ENCODE results near the gene OGDH.

Gene OGDH

DNA sequence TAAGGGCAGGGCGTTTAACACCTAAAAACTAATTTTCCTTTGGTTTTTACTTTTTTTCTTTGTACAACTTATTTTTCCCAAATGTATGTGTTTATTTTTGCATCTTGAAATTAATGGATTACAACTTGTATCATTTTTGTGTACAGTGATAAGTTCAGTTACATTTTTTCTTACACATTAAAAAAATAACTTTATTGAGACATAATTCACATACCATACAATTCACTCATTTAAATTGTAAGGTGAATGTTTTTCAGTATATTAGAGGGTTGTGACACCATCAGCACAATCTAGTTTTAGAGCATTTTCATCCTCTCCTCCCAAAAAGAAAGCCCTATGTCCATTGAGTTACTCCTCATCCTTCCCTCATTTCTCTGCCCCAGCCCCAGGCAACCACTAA, 11.6 kb downstream of the OGDH start:
- no peak for DNase-seq (ENCODE audit: low spot score)

DNA sequence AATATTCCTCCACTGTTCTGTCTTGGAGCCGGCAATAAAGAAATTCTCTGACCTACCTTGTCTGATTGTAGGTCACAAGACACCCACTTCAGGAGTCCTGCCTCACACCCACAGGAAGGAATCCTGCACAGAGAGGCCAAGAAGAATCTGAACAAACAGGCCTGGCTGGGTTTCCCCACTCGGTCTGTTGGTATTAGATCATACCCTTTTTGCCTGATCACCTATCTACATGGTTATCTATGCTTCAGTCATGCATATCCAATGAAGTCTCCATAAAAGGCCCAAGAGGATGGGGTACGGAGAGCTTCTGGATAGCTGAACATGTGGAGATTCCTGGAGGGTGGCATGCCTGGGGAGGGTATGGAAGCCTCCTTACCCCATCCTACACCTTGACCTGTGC, 12.3 kb downstream of the OGDH start:
- no peak for DNase-seq (ENCODE audit: low spot score)

DNA sequence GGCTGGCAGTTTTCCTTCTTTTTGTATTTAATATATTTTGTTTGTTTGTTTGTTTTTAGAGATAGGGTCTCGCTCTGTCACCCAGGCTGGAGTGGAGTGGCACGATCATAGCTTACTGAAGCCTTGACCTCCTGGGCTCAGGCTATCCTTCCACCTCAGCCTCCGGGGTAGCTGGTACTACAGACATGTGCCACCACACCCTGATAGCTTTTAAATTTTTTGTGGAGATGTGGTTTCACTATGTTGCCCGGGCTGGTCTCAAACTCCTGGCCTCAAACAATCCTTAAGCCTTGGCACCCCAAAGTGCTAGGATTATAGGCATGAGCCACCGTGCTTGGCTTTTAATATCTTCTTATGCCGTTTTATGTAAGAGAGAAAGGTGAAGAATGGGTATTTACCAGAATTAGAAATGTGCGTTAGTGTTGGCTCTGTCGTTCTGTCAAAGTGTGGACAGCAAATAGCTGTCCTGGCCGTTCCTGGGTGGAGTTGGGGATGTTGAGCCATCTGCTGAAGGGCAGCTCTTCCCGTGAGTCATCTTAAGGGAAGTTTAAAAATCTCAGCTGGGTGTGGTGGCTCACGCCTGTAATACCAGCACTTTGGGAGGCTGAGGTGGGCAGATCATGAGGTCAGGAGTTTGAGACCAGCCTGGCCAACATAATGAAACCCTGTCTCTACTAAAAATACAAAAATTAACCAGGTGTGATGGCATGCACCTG, 14.8 kb downstream of the OGDH start:
- DNase-seq (ENCODE audit: low spot score): no peak

DNA sequence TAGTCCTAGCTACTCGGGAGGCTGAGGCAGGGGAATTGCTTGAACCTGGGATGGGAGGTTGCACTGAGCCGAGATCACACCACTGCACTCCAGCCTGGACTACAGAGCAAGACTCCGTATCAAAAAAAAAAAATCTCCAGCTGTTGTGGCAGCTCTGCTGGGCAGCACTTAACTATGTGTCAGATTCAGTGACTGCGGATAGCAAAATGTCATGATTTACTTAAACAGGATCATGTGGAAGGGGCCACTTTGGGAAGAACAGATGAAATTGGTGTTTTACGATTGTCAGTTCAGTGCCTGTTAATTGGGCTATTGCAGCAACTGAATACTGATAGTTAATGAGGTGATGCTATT, 15.3 kb downstream of the OGDH start:
- DNase-seq (ENCODE audit: low spot score): no peak

DNA sequence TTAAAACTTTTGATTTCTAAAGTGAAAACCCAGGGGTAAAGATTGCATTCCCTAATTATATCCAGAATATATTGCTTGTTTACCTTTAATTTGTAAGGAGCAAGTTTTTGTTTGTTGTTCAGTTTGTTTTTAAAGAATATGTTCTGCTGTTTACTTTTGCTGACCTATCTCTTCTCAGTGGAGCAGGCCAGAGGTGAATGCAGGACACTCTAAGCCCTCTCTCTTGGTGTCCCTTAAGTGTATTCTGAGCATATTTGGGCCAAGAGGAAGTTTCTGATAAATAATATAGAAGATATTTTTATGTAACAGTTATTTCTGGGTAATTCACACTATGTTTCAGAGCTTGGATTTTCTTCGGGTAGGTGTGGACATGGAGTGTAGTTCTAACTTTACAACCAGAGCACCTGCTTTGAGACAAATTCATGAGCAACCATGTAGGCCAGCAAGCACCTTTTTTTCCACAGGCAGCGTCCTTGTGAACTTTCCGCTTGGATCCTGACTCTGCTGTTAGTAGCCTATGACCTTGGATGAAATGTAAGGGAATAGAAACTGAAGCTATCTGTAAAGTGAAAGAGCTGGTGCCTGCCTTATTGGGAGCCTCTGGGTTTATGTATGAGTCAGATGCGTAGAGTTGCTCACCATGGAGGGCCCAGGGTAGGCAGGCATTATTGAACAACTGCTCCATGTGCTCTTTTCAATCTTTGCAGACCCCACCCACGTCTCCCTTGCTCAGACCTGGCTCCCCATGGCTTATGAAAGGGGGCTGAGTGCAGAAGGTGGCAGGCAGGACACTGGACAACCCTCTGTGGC, 16.1 kb downstream of the OGDH start:
- DNase-seq (ENCODE audit: low spot score): no peak

DNA sequence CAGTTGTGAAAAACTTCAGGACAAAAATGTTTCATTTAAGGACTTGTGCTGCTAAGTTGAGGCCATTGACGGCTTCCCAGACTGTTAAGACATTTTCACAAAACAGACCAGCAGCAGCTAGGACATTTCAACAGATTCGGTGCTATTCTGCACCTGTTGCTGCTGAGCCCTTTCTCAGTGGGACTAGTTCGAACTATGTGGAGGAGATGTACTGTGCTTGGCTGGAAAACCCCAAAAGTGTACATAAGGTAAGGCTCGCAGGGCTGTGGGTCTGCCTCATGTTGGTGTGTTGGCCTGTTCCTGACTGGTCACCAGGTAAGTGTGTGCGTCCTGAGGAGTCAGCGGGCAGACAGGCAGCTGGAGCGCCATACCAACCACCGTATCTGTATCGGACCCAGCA, 17.9 kb downstream of the OGDH start:
- no peak for DNase-seq (ENCODE audit: low spot score)

DNA sequence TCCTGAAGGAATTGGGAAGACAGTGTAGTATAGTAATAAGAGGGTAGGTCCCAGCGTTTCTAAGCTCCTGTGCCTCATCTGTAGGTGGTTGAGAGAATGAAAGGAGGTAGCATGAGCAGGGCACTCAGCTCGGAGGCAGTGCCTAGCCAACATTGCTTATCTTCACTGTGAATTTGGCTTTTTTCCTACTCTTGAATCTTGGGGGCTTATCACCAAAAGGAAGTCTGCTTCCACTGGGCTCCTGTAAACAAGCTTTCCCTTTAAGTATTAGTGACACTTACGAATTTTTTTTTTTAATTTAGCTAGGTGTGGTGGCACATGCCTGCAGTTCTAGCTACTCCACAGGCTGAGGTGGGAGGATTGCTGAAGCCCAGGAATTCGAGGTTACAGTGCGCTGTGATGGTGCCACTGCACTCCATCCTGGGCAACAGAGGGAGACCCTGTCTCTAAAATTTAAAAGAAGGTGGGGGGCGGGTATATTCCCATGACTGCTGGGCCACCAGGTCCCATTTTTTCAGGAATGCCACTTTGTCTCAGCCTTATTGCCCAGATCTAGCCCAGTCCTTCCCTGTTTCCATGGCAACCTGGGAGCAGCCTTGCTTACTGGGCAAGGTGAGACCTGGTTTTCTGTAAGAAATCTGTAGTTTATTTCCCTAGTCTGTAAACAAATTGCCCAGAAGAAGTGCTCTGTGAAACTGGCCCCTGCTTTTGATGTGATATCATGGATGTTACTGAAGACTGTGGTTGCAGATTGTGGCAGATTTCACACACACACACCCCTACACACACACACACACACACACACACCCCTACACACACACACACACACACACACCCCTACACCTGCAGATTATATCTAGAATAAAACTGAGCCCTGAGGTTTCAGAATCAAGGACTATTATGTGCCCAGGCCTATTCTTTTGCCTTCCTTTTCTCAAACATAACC, 19.4 kb downstream of the OGDH start:
- no peak for DNase-seq (ENCODE audit: low spot score)

DNA sequence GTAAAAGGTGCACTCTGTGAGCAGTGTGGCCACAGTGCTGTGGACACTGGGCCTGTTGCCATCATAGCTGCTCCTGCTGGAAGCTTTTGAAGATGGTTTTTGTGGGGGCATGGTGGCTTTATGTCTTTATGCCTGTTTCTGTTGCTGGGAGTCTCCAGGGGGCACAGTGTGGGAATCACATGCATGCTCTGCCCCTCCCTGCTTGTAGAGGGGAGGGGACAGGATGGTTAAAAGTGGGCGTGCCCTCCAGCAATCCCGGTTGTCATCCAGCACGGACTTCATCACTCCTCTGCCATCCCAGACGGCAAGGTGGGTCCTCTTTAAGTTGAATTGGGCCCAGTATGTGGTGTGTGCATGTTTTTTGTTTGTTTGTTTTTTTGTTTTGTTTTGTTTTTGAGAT, 20.2 kb downstream of the OGDH start:
- DNase-seq (ENCODE audit: low spot score): no peak

DNA sequence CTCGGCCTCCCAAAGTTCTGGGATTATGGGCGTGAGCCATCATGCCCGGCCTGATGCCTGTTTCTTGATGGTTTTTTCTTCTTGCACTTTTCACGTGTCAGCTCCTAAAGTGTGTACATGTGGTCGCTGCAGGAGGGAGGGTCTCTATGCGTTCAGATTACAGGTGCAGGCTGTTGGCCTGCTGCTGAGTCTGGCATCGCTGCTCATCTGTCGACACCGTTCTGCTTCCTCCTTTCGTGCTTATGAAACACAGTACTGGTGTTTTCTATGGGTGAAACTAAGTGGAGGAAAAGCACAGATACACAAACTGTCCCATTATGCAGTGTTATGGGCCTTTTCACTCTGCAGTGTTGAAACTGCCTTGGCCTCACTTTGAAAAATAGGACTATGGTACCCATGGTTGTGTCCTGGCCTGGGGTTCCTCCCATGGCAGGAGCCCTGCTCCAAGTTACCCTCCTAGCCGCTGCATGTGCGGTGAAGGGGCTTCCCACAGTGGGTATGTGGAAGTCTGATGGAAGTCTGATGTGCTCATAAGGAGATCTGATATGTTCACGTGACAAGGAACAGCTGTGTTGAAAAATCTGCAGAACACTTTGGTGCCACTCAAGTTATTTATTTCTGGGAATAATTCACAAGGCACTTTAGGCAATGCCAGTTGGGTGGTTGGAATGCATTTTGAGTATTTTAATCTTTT, 23.5 kb downstream of the OGDH start:
- DNase-seq (ENCODE audit: low spot score): no peak

DNA sequence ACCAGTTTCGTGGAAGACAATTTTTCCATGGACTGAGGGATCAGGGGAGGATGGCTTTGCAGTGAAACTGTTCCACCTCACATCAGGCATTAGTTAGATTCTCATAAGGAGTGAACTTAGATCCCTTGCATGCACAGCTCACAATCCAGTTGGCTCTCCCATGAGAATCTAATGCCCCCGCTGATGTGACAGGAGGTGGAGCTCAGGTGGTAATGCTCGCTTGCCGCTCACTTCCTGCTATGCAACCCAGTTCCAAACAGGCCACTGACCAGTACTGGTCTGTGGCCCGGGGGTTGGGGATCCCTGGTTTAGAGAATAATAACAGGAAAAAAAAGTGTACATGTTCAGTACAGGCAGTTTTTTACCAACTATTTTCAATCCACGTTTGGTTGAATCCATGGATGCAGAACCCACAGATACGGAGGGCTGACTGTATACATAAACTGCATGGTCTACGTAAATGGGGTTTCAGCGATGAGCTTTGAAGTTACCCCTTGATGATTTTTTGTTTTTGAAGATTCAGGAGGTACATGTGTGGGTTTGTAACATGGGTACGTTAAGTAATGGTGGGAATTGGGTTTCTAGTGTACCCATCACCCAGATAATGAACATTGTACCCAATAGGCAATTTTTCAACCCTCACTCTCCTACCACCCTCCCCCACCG, 24.5 kb downstream of the OGDH start:
- no peak for DNase-seq (ENCODE audit: low spot score)

DNA sequence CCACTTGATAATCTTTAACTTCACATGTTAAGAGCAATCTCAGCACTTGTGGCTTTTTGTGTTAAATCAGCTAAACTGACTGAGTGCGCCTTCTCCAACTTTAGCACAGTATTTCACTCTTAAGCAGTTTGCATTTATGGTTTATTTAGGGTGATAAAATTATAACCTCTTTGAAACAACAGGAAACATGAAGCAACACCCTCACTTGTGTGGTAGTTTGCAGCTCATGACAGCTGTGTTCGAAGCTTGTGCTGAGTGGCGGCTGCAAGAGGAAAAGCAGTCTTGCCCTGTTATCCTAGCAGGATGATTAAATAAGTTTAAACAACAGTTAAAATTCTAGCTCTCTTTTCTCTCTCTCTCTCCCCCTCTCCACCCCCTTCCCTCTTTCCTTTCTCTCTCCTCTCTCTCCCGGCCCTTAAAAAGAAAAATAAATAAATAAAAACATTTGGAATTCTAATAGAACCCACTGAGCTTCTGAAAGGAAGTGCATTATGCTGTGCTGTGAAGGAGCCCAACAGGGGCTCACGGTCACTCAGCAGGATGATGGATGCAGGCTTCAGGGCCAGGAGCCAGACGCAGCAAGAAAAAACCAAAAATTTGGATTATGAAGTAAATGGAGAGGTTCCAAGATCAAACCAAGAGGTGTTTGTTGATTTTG, 25.2 kb downstream of the OGDH start:
- no peak for DNase-seq (ENCODE audit: low spot score)

DNA sequence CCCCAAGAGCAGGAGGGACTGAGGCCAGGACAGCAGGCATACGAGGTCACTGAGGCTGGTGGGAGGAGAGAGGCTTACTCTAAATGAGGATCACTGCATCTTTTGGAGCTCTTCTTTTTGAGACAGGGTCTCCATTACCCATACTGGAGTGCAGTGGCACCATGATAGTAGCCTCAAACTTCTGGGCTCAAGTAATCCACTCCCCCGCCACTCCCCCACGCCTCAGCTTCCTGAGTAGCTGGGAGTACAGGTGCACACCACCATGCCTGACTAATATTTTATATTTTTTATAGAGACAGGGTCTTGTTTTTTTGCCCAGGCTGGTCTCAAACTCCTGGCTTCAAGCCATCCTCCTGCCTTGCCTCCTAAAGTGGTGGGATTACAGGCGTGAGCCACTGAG, 25.8 kb downstream of the OGDH start:
- no peak for DNase-seq (ENCODE audit: low spot score)

DNA sequence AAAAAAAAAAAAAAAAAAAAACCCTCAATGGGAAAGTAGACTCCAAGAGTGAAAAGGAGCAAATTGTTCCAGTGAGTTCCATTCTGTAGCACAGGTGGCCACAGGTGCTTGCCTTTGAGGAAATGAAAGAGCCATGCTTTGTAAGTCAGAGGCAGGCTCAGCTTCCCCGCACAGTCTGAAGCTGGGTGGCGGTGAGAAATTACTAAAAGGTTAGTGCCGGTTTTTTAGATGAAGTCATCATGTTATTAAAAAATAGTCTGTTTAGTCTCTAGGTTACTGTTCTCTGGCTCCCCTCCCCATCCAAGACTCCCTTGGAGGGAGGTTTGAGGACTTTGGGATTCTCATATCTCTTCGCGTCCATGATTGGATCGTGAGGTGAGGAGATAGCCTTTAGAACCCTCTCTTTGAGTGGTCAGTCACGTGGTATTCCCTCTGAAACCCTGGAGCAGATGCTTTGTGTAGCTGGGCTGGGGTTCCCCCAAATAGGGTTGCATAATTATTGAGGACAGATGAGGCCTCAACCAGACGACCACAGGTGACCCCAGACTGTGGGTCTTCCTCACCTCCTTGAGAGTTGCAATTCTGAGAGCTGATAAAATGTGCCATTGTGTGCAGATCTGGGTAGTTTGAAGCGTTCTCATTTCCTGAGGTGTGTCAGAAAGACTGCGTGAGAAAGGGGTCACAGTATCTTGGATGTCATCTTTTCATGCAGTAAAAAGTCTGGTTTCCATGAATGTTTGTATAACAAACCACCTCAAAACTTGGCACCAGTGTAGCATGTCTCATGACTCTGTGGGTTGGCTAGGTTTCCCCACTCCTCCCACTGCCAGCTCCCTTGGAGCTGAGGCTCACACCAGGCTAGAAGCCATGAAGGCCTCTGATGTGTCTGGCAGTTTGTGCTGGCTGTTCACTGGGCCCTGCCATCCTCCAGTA, 27.1 kb downstream of the OGDH start:
- peak; percentile 45 for DNase-seq (ENCODE audit: low spot score)

DNA sequence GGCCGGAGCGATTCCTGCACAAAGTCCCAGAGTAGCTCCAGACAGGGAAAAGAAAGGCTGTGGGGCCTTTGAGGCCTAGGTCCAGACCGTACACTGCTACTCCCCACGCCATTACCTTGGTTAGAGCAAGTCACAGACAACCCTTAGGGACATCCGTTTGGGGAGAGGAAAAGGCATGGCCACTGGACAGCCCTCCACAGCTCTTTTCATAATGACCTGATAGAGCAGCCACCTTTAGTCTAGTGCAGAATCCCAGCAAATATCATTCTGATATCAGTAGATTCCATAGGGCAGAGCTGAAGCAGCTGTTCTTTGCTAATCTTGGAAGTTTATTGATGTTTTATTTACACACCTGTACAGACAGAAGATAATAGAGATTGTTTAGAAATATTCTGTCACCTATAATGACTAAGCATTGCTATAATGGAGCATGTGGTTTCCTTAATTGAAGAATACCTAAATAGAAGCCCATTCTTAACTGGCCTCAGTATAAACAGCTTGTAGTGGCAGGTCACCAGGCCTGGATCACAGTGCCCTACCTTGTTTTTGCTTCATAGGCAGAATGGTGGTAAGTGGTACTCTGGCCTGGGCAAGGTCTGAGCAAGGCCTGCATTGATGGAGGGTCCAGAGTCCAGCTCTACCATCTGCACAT, 27.9 kb downstream of the OGDH start:
- no peak for DNase-seq (ENCODE audit: low spot score)

DNA sequence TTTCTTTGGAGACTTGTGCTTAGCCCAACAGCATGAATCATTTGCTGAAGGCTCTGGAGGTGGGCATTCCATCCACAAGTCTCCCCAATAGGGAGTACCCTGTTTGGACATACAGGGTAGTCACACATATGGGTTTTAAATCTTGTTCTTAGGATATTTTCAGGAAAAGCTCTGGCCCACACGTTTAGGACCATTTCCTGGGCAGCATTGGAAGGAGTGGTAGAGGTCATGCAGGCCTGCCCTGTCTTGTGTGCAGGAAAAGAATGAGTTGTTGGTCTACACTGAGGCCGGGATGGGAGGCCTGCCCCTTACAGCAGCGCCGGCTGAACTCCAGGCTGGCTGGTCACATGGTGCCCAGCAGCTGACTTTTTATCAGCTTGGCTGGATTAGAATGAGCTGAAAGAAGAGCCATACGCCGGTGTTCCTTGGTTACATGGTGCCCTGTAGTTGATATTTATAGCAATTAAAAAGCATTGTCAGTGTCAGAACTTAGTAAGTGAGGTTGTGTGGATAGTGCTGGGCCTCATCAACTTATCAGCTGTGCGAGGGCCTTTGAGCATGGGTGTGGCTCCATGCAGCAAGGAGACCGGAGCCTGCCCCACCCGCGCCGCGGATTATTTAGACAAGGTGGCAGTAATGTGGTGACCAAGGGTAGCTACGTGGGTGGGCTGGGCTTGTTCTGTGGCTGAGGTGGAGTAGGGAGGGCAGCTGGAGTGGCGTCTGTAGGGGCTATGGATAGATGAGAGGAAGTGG, 28.6 kb downstream of the OGDH start:
- peak; percentile 49 for DNase-seq (ENCODE audit: low spot score)

DNA sequence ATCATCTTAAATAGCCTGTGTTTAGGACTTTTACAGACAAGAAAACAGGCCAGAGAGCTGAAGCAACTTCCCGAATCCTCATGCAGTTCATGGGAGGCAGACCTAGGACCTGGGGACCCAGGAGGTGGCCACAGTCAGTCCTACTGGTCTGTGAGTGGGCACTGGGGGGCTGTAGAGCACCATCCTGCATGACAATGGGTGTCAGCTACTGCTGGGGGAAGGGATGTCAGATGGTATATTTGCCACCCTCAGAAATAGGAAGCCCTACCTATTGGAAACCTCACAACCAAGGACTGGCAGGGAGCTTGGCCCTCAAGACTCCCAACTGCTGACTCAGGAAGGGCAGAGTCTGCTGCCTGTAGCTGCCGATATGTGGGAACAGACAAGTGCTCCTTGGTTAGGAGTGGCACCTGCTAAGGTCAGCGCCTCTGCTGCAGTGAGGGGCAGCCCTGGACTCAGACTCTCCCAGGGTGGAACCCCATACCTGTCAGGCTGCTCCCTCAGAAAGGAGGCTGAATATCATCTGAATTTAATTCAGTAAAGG, 29.7 kb downstream of the OGDH start:
- no peak for DNase-seq (ENCODE audit: low spot score)

DNA sequence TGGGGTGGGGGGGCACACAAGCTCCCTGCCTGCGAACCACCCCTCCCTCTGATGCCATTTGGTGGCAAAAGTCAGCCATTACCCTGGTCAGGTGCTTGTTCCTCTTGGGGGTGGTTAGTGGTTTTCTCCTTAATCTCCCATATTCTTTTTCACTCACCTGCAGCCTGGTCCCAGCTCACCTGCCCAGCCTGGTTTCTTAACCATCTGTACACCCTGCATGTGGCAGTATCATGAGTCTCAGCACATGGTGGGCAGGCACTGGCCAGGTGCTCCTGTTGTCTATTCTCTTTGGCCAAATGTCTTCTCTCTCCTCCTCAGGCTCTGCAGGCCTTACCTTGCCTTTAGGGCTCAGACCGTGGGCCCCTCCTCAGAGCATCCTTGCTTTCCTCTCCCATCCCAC, 30.5 kb downstream of the OGDH start:
- no peak for DNase-seq (ENCODE audit: low spot score)

All from pons (tissue), 1 donor.